Fibroblast of skin of back (primary cell): ENCODE data around the gene COPS9.
A peak's percentile ranks its signal among the peaks of the same experiment; 100 is the strongest.

Experiments used
- DNase-seq: peaks from one replicate; pipeline ENCODE4 v3.0.0-alpha.2; 2013

COPS9 gene

GRCh38 chr2:240132651-240132980 lies 3.5 kb downstream of the COPS9 start:
- no peak for DNase-seq

GRCh38 chr2:240131941-240132650 lies 4.0 kb downstream of the COPS9 start:
- no peak for DNase-seq

- no peak for DNase-seq
Observed at GRCh38 chr2:240131296-240131695, 4.8 kb downstream of the COPS9 start.

GRCh38 chr2:240130393-240131195 lies 5.5 kb downstream of the COPS9 start:
- DNase-seq, result no peak

- no peak for DNase-seq
Observed at GRCh38 chr2:240129731-240130392, 6.2 kb downstream of the COPS9 start.

GRCh38 chr2:240129311-240129710 lies 6.8 kb downstream of the COPS9 start:
- DNase-seq, result no peak

- DNase-seq, result no peak
Observed at GRCh38 chr2:240128608-240129145, 7.4 kb downstream of the COPS9 start.

- no peak for DNase-seq
Observed at GRCh38 chr2:240127911-240128607, 8.0 kb downstream of the COPS9 start.

GRCh38 chr2:240127191-240127750 lies 8.8 kb downstream of the COPS9 start:
- no peak for DNase-seq

- DNase-seq, result no peak
Observed at GRCh38 chr2:240126731-240127130, 9.4 kb downstream of the COPS9 start.

GRCh38 chr2:240125742-240126141 lies 10.4 kb downstream of the COPS9 start:
- DNase-seq, result no peak

- no peak for DNase-seq
Observed at GRCh38 chr2:240124651-240125030, 11.5 kb downstream of the COPS9 start.

- no peak for DNase-seq
Observed at GRCh38 chr2:240123821-240124650, 12.1 kb downstream of the COPS9 start.

GRCh38 chr2:240121675-240122074 lies 14.4 kb downstream of the COPS9 start:
- DNase-seq, result no peak

- DNase-seq, result no peak
Observed at GRCh38 chr2:240121190-240121589, 14.9 kb downstream of the COPS9 start.

GRCh38 chr2:240114233-240114632 lies 21.9 kb downstream of the COPS9 start:
- DNase-seq, result no peak

- no peak for DNase-seq
Observed at GRCh38 chr2:240112914-240113690, 23.0 kb downstream of the COPS9 start.

GRCh38 chr2:240111253-240111652 lies 24.9 kb downstream of the COPS9 start:
- DNase-seq, result peak; percentile 12

GRCh38 chr2:240109386-240109785 lies 26.7 kb downstream of the COPS9 start:
- no peak for DNase-seq

- no peak for DNase-seq
Observed at GRCh38 chr2:240107477-240107796, 28.7 kb downstream of the COPS9 start.
